CD14-positive monocyte (primary cell): ENCODE results near the gene FBXO17. TPM values are rescaled to one million over a fixed set of nuclear protein-coding genes. Genes with fewer than 3 reads are reported as not detected.
"Not testable (repeated sequence)": the region's sequence is repeated elsewhere in the genome, so short reads cannot be mapped to it uniquely, and the experiment has no call there.

Source experiments
- DNase-seq, 3 donors: peaks; one replicate each; pipeline ENCODE4 v3.0.0-alpha.2; 2011 to 2022
- H2AFZ ChIP-seq: 2 replicates; pipeline ENCODE4 v1.6.0; 2012; ENCODE audit warnings: mild to moderate bottlenecking, low read depth, low read length, inconsistent platforms; ENCODE audit not compliant: insufficient read depth, poor library complexity, severe bottlenecking
- H3K27ac ChIP-seq, 2 donors: 1 replicate in 1 of 2; 2 replicates in 1 of 2; pipeline ENCODE4 v1.5.1; 2012 to 2013; ENCODE audit warnings: low read length in 2 of 2, control low read depth in 1 of 2, inconsistent platforms in 1 of 2, low read depth in 1 of 2, mild to moderate bottlenecking in 1 of 2
- H3K27me3 ChIP-seq, 2 donors: one replicate each; pipeline versions ENCODE4 v1.6.0 to v1.6.1; 2011 to 2013; ENCODE audit warnings: low read length in 2 of 2; ENCODE audit not compliant: control insufficient read depth in 2 of 2, insufficient read depth in 2 of 2
- H3K36me3 ChIP-seq, 2 donors: replicated peaks in 1 of 2; 1 replicate in 1 of 2; 2 replicates in 1 of 2; pipeline versions ENCODE4 v1.5.1 to v1.6.1; 2012 to 2013; ENCODE audit warnings: low read length in 2 of 2, control low read depth in 1 of 2, inconsistent platforms in 1 of 2, mild to moderate bottlenecking in 1 of 2; ENCODE audit not compliant: insufficient read depth in 2 of 2, control insufficient read depth in 1 of 2
- H3K4me1 ChIP-seq, 2 donors: 1 replicate in 1 of 2; 2 replicates in 1 of 2; pipeline versions ENCODE4 v1.5.1 to v1.6.1; 2012 to 2013; ENCODE audit warnings: low read length in 2 of 2, control low read depth in 1 of 2, inconsistent platforms in 1 of 2, mild to moderate bottlenecking in 1 of 2, moderate library complexity in 1 of 2; ENCODE audit not compliant: insufficient read depth in 2 of 2, control insufficient read depth in 1 of 2
- H3K4me2 ChIP-seq: replicated peaks from 2 replicates; pipeline ENCODE3; 2012; ENCODE audit warnings: low read length, moderate library complexity, mild to moderate bottlenecking; ENCODE audit not compliant: poor library complexity, severe bottlenecking; ENCODE audit errors: extremely low read depth
- H3K4me3 ChIP-seq, 3 experiments: fragments of 200-600 bp in 1 of 3; sonication (generic) in 1 of 3; replicated peaks in 1 of 3; 1 replicate in 2 of 3; 2 replicates in 1 of 3; pipeline ENCODE4 v1.5.1; 2011 to 2013; ENCODE audit warnings: low read length in 3 of 3, mild to moderate bottlenecking in 3 of 3, control low read depth in 2 of 3, low read depth in 2 of 3, inconsistent platforms in 1 of 3, moderate library complexity in 1 of 3
- H3K79me2 ChIP-seq: 2 replicates; pipeline ENCODE4 v1.6.0; 2012; ENCODE audit warnings: mild to moderate bottlenecking, control low read depth, inconsistent platforms, low read length, moderate library complexity; ENCODE audit not compliant: insufficient read depth
- H3K9ac ChIP-seq: 2 replicates; pipeline ENCODE4 v1.6.0; 2017; ENCODE audit warnings: low read length, mild to moderate bottlenecking; ENCODE audit not compliant: insufficient read depth, poor library complexity, severe bottlenecking
- H3K9me3 ChIP-seq, 2 donors: replicated peaks in 1 of 2; 1 replicate in 1 of 2; 2 replicates in 1 of 2; pipeline versions ENCODE4 v1.5.1 to v1.6.1; 2012 to 2013; ENCODE audit warnings: low read length in 2 of 2, control low read depth in 1 of 2; ENCODE audit not compliant: control insufficient read depth in 1 of 2, insufficient read depth in 1 of 2
- H4K20me1 ChIP-seq: 2 replicates; pipeline ENCODE4 v1.6.0; 2012; ENCODE audit warnings: mild to moderate bottlenecking, low read length, control low read depth, moderate library complexity; ENCODE audit not compliant: insufficient read depth
- H3K27ac Mint-ChIP-seq, 7 donors: one replicate each; pipeline ENCODE4 v1.8.0; 2020; ENCODE audit warnings: mild to moderate bottlenecking in 7 of 7, mixed read lengths in 7 of 7, moderate library complexity in 6 of 7, inconsistent platforms in 2 of 7
- H3K27me3 Mint-ChIP-seq, 3 donors: one replicate each; pipeline ENCODE4 v1.8.0; 2021 to 2022; ENCODE audit warnings: low read depth in 3 of 3, mild to moderate bottlenecking in 3 of 3, mixed read lengths in 3 of 3, moderate library complexity in 3 of 3, inconsistent platforms in 1 of 3
- H3K36me3 Mint-ChIP-seq, 2 donors: one replicate each; pipeline ENCODE4 v1.8.0; 2020; ENCODE audit warnings: mixed read lengths in 2 of 2, inconsistent platforms in 1 of 2, mild to moderate bottlenecking in 1 of 2
- H3K4me1 Mint-ChIP-seq: one replicate; pipeline ENCODE4 v1.8.0; 2020; ENCODE audit warnings: mild to moderate bottlenecking, mixed read lengths
- H3K4me3 Mint-ChIP-seq, 2 donors: one replicate each; pipeline ENCODE4 v1.8.0; 2020; ENCODE audit warnings: mild to moderate bottlenecking in 2 of 2, mixed read lengths in 2 of 2, moderate library complexity in 1 of 2
- H3K9me3 Mint-ChIP-seq, 7 donors: one replicate each; pipeline ENCODE4 v1.8.0; 2020 to 2022; ENCODE audit warnings: mixed read lengths in 7 of 7, mild to moderate bottlenecking in 6 of 7, moderate library complexity in 6 of 7, inconsistent platforms in 2 of 7
- CTCF ChIP-seq: fragments of 200-600 bp; IDR thresholded peaks from one replicate; pipeline ENCODE4 v1.8.0; 2022; ENCODE audit warnings: antibody characterized with exemption, mild to moderate bottlenecking
- WGBS: methylation state at CpG from one replicate; pipeline ENCODE4 v1.1.5; 2013; ENCODE audit warnings: missing lambda C conversion rate; ENCODE audit not compliant: insufficient coverage; 5-methylcytosine and 5-hydroxymethylcytosine counted together
- intact Hi-C, 2 donors: fragments of 100-400 bp; cut with micrococcal nuclease; formaldehyde crosslinking; loops; one replicate each; pipeline versions ENCODE4 v1.15.0 to v1.15.1; 2023
- polyA plus RNA-seq, 3 donors: library from polyadenylated mRNA; depleted of rRNA in 1 of 3; unstranded in 2 of 3; stranded (reverse) in 1 of 3; fragments of 300-500 nt in 2 of 3; fragments of >200 nt in 1 of 3; fragmentation: Illumina TruSeq in 2 of 3; gene quantifications; 1 replicate in 2 of 3; 2 replicates in 1 of 3; pipeline ENCODE4 v1.2.3, GENCODE V29; 2012 to 2021

Gene FBXO17
- polyA plus RNA-seq, 3 donors = not detected

GRCh38 chr19:38989066-38989605, 13.6 kb upstream of the FBXO17 start:
- no peaks in the 10 kb centered on the region for H3K9me3 ChIP-seq
- WGBS = 51% methylated on average over 6 of the region's 12 CpGs
- intact Hi-C loops = no loop called here
- Mint-ChIP-seq H3K9me3 (peaks cover 0 to 12% (median 4%) of the 10 kb centered on the region in 7 donors), H3K27me3 (peaks cover 10 to 20% (median 10%) of the 10 kb centered on the region in 3 donors), H3K4me1 (no peaks in the 10 kb centered on the region), H3K27ac (no peak overlapping the region), H3K36me3 (no peaks in the 10 kb centered on the region), H3K4me3 (no peak overlapping the region)
- H3K79me2 ChIP-seq = no peaks in the 10 kb centered on the region
- H3K36me3 ChIP-seq = no peaks in the 10 kb centered on the region
- H3K4me1 ChIP-seq = no peaks in the 10 kb centered on the region
- H3K4me3 ChIP-seq = no peak overlapping the region
- no peak overlapping the region for H3K9ac ChIP-seq
- no peak for DNase-seq
- TF ChIP-seq CTCF = no peak
- no peak overlapping the region for H3K27ac ChIP-seq
- no peak overlapping the region for H2AFZ ChIP-seq
- no peak overlapping the region for H3K4me2 ChIP-seq
- H4K20me1 ChIP-seq = no peaks in the 10 kb centered on the region
- no peaks in the 10 kb centered on the region for H3K27me3 ChIP-seq

- DNase-seq, H2AFZ ChIP-seq: not testable (repeated sequence)
- peaks cover 9 to 20% (median 10%) of the 10 kb centered on the region in 3 donors for H3K27me3 Mint-ChIP-seq
Measured at GRCh38 chr19:38988627-38989026, 13.1 kb upstream of the FBXO17 start.

GRCh38 chr19:38987745-38988144, 12.2 kb upstream of the FBXO17 start:
- peaks cover 7 to 20% (median 10%) of the 10 kb centered on the region in 3 donors for H3K27me3 Mint-ChIP-seq
- H3K9me3 ChIP-seq, H3K4me1 Mint-ChIP-seq, H3K27me3 ChIP-seq, H3K9me3 Mint-ChIP-seq, H3K4me3 Mint-ChIP-seq, H3K27ac ChIP-seq, H3K79me2 ChIP-seq, H4K20me1 ChIP-seq, H2AFZ ChIP-seq, intact Hi-C loops, H3K36me3 ChIP-seq, H3K36me3 Mint-ChIP-seq, DNase-seq, H3K9ac ChIP-seq, H3K4me2 ChIP-seq, H3K4me1 ChIP-seq, H3K4me3 ChIP-seq: not testable (repeated sequence)
- H3K27ac Mint-ChIP-seq = peak overlapping the region in 1 of 7 donors; percentile 38
- WGBS = 88% methylated on average over 2 of the region's 6 CpGs

More at GRCh38 chr19:38988627-38989026, 13.1 kb upstream of the FBXO17 start:
- H3K4me3 ChIP-seq, H3K9ac ChIP-seq, H3K27ac Mint-ChIP-seq, H3K4me2 ChIP-seq, H3K4me1 Mint-ChIP-seq, H3K9me3 ChIP-seq, intact Hi-C loops, H3K27me3 ChIP-seq, H3K36me3 Mint-ChIP-seq, H3K4me3 Mint-ChIP-seq, H3K36me3 ChIP-seq, H3K79me2 ChIP-seq, H3K27ac ChIP-seq, H4K20me1 ChIP-seq, H3K4me1 ChIP-seq: not testable (repeated sequence)
- peaks cover 0 to 11% (median 3%) of the 10 kb centered on the region in 7 donors for H3K9me3 Mint-ChIP-seq
- 100% methylated on average over 1 of the region's 4 CpGs for WGBS
